ENCODE results near the gene SS18.
"Not testable (repeated sequence)": the region's sequence is repeated elsewhere in the genome, so short reads cannot be mapped to it uniquely, and the experiment has no call there.

SS18 gene

GRCh38 chr18:26090130-26091046 is at the start of gene SS18:
TSS of gene SS18 (minus strand) at chr18:26090613. CDS start at chr18:26090569, 44 bp downstream.
- peaks cover 3 to 7% of the 10 kb centered on the region in 2 donors for H3K36me3 Mint-ChIP-seq
- H3K4me1 Mint-ChIP-seq: peaks cover 15 to 34% of the 10 kb centered on the region in 2 donors

GRCh38 chr18:26135548-26135947 is 45.1 kb upstream of the SS18 start:
- no peak for DNase-seq
- no peaks in the 10 kb centered on the region for H3K9me3 Mint-ChIP-seq
- no peak overlapping the region for H3K27ac Mint-ChIP-seq
- H3K4me3 Mint-ChIP-seq: no peak overlapping the region
- peaks cover 2 to 5% of the 10 kb centered on the region in 2 donors for H3K4me1 Mint-ChIP-seq
- H3K36me3 Mint-ChIP-seq: no peaks in the 10 kb centered on the region
- no peaks in the 10 kb centered on the region for H3K27me3 Mint-ChIP-seq
- ATAC-seq (replicated peaks): no peak

More at GRCh38 chr18:26090130-26091046, at the start of gene SS18:
- no peaks in the 10 kb centered on the region for H3K27me3 Mint-ChIP-seq
- peak within 1 kb of the TSS; percentile 97 to 99 for H3K4me3 Mint-ChIP-seq
- H3K27ac Mint-ChIP-seq: peak within 1 kb of the TSS; percentile 99
- H3K9me3 Mint-ChIP-seq: no peaks in the 10 kb centered on the region
- DNase-seq (peak; percentile 92), ATAC-seq (replicated peaks) (peak; percentile 83 to 86)

- DNase-seq: no peak
- peak; percentile 10 to 36 for ATAC-seq (replicated peaks)
- peak overlapping the region; percentile 20 for H3K27ac Mint-ChIP-seq
- no peaks in the 10 kb centered on the region for H3K36me3 Mint-ChIP-seq
- no peaks in the 10 kb centered on the region for H3K27me3 Mint-ChIP-seq
- peaks cover 2 to 5% of the 10 kb centered on the region in 2 donors for H3K4me1 Mint-ChIP-seq
- H3K4me3 Mint-ChIP-seq: peak overlapping the region; percentile 60 to 73
- H3K9me3 Mint-ChIP-seq: no peaks in the 10 kb centered on the region
These were observed 43.7 kb upstream of the SS18 start for GRCh38 chr18:26134107-26134506.

- peak within 1 kb of the TSS; percentile 60 to 73 for H3K4me3 Mint-ChIP-seq
- peaks cover 2 to 5% of the 10 kb centered on the region in 2 donors for H3K4me1 Mint-ChIP-seq
- DNase-seq (peak; percentile 6), ATAC-seq (replicated peaks) (peak; percentile 58 to 74)
- H3K27me3 Mint-ChIP-seq: no peaks in the 10 kb centered on the region
- H3K27ac Mint-ChIP-seq: peak within 1 kb of the TSS; percentile 20
- no peaks in the 10 kb centered on the region for H3K9me3 Mint-ChIP-seq
- no peaks in the 10 kb centered on the region for H3K36me3 Mint-ChIP-seq
These were observed 43.2 kb upstream of the SS18 start, which contains the start of gene PSMA8 for GRCh38 chr18:26133652-26134051. TSS of gene PSMA8 (plus strand) at chr18:26133869. CDS start at chr18:26133966, 97 bp downstream.

GRCh38 chr18:26128192-26128591 is 37.8 kb upstream of the SS18 start:
- not testable (repeated sequence) for H3K4me3 Mint-ChIP-seq

GRCh38 chr18:26127786-26128185 is 37.4 kb upstream of the SS18 start:
- Mint-ChIP-seq H3K9me3 (peaks cover 4 to 9% of the 10 kb centered on the region in 2 donors), H3K27ac (no peak overlapping the region), H3K27me3 (peaks cover 0 to 7% of the 10 kb centered on the region in 2 donors), H3K4me1 (peaks cover 0 to 6% of the 10 kb centered on the region in 2 donors), H3K36me3 (peaks cover 0 to 5% of the 10 kb centered on the region in 2 donors), H3K4me3 (no peak overlapping the region)
- ATAC-seq (replicated peaks) (no peak), DNase-seq (no peak)

More at GRCh38 chr18:26128192-26128591, 37.8 kb upstream of the SS18 start:
- H3K27ac Mint-ChIP-seq; H3K9me3 Mint-ChIP-seq; DNase-seq; ATAC-seq (replicated peaks); H3K4me1 Mint-ChIP-seq; H3K36me3 Mint-ChIP-seq; H3K27me3 Mint-ChIP-seq: not testable (repeated sequence)

GRCh38 chr18:26121994-26122393 is 31.6 kb upstream of the SS18 start:
- not testable (repeated sequence) for H3K36me3 Mint-ChIP-seq; H3K4me1 Mint-ChIP-seq; H3K4me3 Mint-ChIP-seq; ATAC-seq (replicated peaks); DNase-seq; H3K27ac Mint-ChIP-seq
- Mint-ChIP-seq H3K9me3 (peaks cover 4 to 10% of the 10 kb centered on the region in 2 donors), H3K27me3 (peaks cover 6 to 21% of the 10 kb centered on the region in 2 donors)

GRCh38 chr18:26121476-26121875 is 31.1 kb upstream of the SS18 start:
- Mint-ChIP-seq H3K4me3 (no peak overlapping the region), H3K36me3 (peaks cover 0 to 5% of the 10 kb centered on the region in 2 donors), H3K9me3 (peaks cover 4 to 10% of the 10 kb centered on the region in 2 donors), H3K4me1 (peaks cover 0 to 6% of the 10 kb centered on the region in 2 donors), H3K27ac (no peak overlapping the region), H3K27me3 (peaks cover 6 to 21% of the 10 kb centered on the region in 2 donors)
- DNase-seq (no peak), ATAC-seq (replicated peaks) (no peak)

- Mint-ChIP-seq H3K4me1 (no peaks in the 10 kb centered on the region), H3K27ac (no peak overlapping the region)
- ATAC-seq (replicated peaks): no peak
These were observed 28.8 kb upstream of the SS18 start for GRCh38 chr18:26119246-26119645.

GRCh38 chr18:26104035-26104434 is 13.6 kb upstream of the SS18 start:
- Mint-ChIP-seq H3K9me3 (peaks cover 2 to 4% of the 10 kb centered on the region in 2 donors), H3K27me3 (no peaks in the 10 kb centered on the region), H3K4me3 (no peak overlapping the region), H3K36me3 (no peaks in the 10 kb centered on the region), H3K27ac (no peak overlapping the region), H3K4me1 (no peaks in the 10 kb centered on the region)
- ATAC-seq (replicated peaks): no peak
- no peak for DNase-seq

More at GRCh38 chr18:26119246-26119645, 28.8 kb upstream of the SS18 start:
- peaks cover 6 to 21% of the 10 kb centered on the region in 2 donors for H3K27me3 Mint-ChIP-seq
- H3K36me3 Mint-ChIP-seq: peaks cover 4 to 5% of the 10 kb centered on the region in 2 donors
- H3K9me3 Mint-ChIP-seq: peaks cover 4 to 12% of the 10 kb centered on the region in 2 donors
- no peak overlapping the region for H3K4me3 Mint-ChIP-seq
- DNase-seq: no peak

GRCh38 chr18:26103579-26103978 is 13.2 kb upstream of the SS18 start:
- Mint-ChIP-seq H3K4me1 (no peaks in the 10 kb centered on the region), H3K4me3 (no peak overlapping the region), H3K9me3 (peaks cover 2 to 4% of the 10 kb centered on the region in 2 donors), H3K36me3 (no peaks in the 10 kb centered on the region), H3K27me3 (no peaks in the 10 kb centered on the region), H3K27ac (no peak overlapping the region)
- ATAC-seq (replicated peaks) (peak; percentile 45 to 53), DNase-seq (no peak)

GRCh38 chr18:26097563-26097962 is 7.2 kb upstream of the SS18 start:
- DNase-seq: no peak
- Mint-ChIP-seq H3K27ac (no peak overlapping the region), H3K9me3 (peaks cover 0 to 3% of the 10 kb centered on the region in 2 donors), H3K36me3 (peaks cover 0 to 6% of the 10 kb centered on the region in 2 donors), H3K27me3 (no peaks in the 10 kb centered on the region), H3K4me3 (no peak overlapping the region), H3K4me1 (no peaks in the 10 kb centered on the region)
- ATAC-seq (replicated peaks): no peak

- Mint-ChIP-seq H3K4me1 (no peaks in the 10 kb centered on the region), H3K36me3 (peaks cover 0 to 6% of the 10 kb centered on the region in 2 donors), H3K9me3 (peaks cover 0 to 3% of the 10 kb centered on the region in 2 donors), H3K27ac (no peak overlapping the region), H3K4me3 (no peak overlapping the region), H3K27me3 (no peaks in the 10 kb centered on the region)
- DNase-seq (no peak), ATAC-seq (replicated peaks) (no peak)
These were observed 6.4 kb upstream of the SS18 start for GRCh38 chr18:26096852-26097251.

- Mint-ChIP-seq H3K9me3 (no peaks in the 10 kb centered on the region), H3K27ac (peak overlapping the region; percentile 99), H3K4me3 (peak overlapping the region; percentile 97 to 99), H3K4me1 (peaks cover 15 to 34% of the 10 kb centered on the region in 2 donors), H3K27me3 (no peaks in the 10 kb centered on the region), H3K36me3 (peaks cover 3 to 7% of the 10 kb centered on the region in 2 donors)
- ATAC-seq (replicated peaks) (peak; percentile 61 to 66), DNase-seq (no peak)
These were observed 726 bp upstream of the SS18 start for GRCh38 chr18:26091047-26091630.
